Stimulated activated naive CD8-positive, alpha-beta T cell treated with anti-CD3 and anti-CD28 coated beads, Interleukin-15, Interleukin-2, amounts not matched to agents 100 ng/mL and 50 ng/mL, for 24 hours (primary cell): ENCODE data around the gene NGF.

Source experiments
- H3K27ac Mint-ChIP-seq: one replicate; pipeline ENCODE4 v1.8.0; 2021; ENCODE audit warnings: mild to moderate bottlenecking, mixed read lengths
- H3K27me3 Mint-ChIP-seq: one replicate; pipeline ENCODE4 v1.8.0; 2021; ENCODE audit warnings: mixed read lengths
- H3K36me3 Mint-ChIP-seq: one replicate; pipeline ENCODE4 v1.8.0; 2021; ENCODE audit warnings: low read depth, mixed read lengths
- H3K4me1 Mint-ChIP-seq: one replicate; pipeline ENCODE4 v1.8.0; 2021; ENCODE audit warnings: low read depth, mixed read lengths
- H3K4me3 Mint-ChIP-seq: one replicate; pipeline ENCODE4 v1.8.0; 2021; ENCODE audit warnings: mild to moderate bottlenecking, mixed read lengths
- H3K9me3 Mint-ChIP-seq: one replicate; pipeline ENCODE4 v1.8.0; 2021; ENCODE audit warnings: mixed read lengths

NGF gene

GRCh38 chr1:115286431-115287205 is 51.4 kb downstream of the NGF start:
- H3K4me1 Mint-ChIP-seq, result no peaks in the 10 kb centered on the region
- H3K4me3 Mint-ChIP-seq, result no peak overlapping the region
- H3K9me3 Mint-ChIP-seq, result no peaks in the 10 kb centered on the region
- H3K36me3 Mint-ChIP-seq, result no peaks in the 10 kb centered on the region
- H3K27ac Mint-ChIP-seq, result no peak overlapping the region
- peaks cover 14% of the 10 kb centered on the region for H3K27me3 Mint-ChIP-seq

DNA sequence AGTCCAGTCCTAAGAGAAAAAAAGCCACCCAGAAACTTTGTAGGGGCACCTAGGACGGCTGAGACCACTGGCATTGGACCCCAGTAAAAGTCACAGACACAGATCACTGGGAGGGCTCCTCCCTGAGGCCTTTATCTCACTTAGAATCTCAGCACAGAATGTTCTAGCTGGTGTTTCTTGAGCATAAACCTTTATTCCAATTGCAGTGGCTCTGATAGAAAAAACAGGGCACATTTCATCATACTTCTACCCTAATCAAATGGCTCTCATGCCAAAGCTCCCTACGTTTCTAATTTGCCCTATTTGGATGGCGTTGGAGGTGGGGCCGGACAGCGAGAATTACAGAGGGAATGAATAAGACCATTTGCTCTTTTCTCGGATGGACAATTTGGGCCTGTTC is 53.8 kb downstream of the NGF start:
- Mint-ChIP-seq H3K9me3 (no peaks in the 10 kb centered on the region), H3K36me3 (no peaks in the 10 kb centered on the region), H3K27me3 (peaks cover under 1% of the 10 kb centered on the region), H3K4me3 (no peak overlapping the region), H3K4me1 (no peaks in the 10 kb centered on the region), H3K27ac (no peak overlapping the region)

GRCh38 chr1:115283681-115284146 is 54.3 kb downstream of the NGF start:
- no peaks in the 10 kb centered on the region for H3K27me3 Mint-ChIP-seq
- H3K4me1 Mint-ChIP-seq, result no peaks in the 10 kb centered on the region
- no peak overlapping the region for H3K27ac Mint-ChIP-seq

DNA sequence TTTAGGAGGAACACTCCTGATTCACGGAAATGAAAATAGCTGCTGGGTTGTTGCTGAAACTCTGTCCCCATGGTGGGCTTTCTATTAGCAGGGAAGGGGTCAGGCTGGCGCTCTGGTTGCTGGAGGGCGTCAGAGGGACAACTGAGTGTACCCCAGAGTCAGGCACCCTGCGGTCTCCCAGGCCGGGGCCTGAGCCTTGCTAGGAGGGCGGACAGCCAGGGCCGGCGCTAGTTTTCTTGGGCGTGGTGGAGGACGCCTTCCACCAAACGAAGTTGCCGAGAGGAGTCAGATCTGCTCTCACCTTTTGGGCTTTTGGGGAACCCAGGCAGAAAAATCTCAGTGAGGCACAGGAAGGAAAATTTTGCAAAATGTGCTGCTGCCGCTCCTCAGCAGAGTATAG is 54.8 kb downstream of the NGF start:
- Mint-ChIP-seq H3K36me3 (no peaks in the 10 kb centered on the region), H3K9me3 (no peaks in the 10 kb centered on the region), H3K4me1 (no peaks in the 10 kb centered on the region), H3K27ac (no peak overlapping the region), H3K27me3 (no peaks in the 10 kb centered on the region), H3K4me3 (no peak overlapping the region)

More at GRCh38 chr1:115283681-115284146, 54.3 kb downstream of the NGF start:
- Mint-ChIP-seq H3K4me3 (no peak overlapping the region), H3K36me3 (no peaks in the 10 kb centered on the region), H3K9me3 (no peaks in the 10 kb centered on the region)

- no peaks in the 10 kb centered on the region for H3K36me3 Mint-ChIP-seq
Measured at GRCh38 chr1:115282807-115283208, 55.2 kb downstream of the NGF start.

GRCh38 chr1:115281143-115281542 is 56.9 kb downstream of the NGF start:
- H3K27me3 Mint-ChIP-seq, result peaks cover 3% of the 10 kb centered on the region
- H3K4me1 Mint-ChIP-seq, result peaks cover 8% of the 10 kb centered on the region
- no peak overlapping the region for H3K27ac Mint-ChIP-seq
- no peaks in the 10 kb centered on the region for H3K36me3 Mint-ChIP-seq
- H3K9me3 Mint-ChIP-seq, result no peaks in the 10 kb centered on the region
- H3K4me3 Mint-ChIP-seq, result no peak overlapping the region

More at GRCh38 chr1:115282807-115283208, 55.2 kb downstream of the NGF start:
- H3K9me3 Mint-ChIP-seq, result no peaks in the 10 kb centered on the region
- no peaks in the 10 kb centered on the region for H3K4me1 Mint-ChIP-seq
- H3K4me3 Mint-ChIP-seq, result no peak overlapping the region
- no peak overlapping the region for H3K27ac Mint-ChIP-seq
- no peaks in the 10 kb centered on the region for H3K27me3 Mint-ChIP-seq

DNA sequence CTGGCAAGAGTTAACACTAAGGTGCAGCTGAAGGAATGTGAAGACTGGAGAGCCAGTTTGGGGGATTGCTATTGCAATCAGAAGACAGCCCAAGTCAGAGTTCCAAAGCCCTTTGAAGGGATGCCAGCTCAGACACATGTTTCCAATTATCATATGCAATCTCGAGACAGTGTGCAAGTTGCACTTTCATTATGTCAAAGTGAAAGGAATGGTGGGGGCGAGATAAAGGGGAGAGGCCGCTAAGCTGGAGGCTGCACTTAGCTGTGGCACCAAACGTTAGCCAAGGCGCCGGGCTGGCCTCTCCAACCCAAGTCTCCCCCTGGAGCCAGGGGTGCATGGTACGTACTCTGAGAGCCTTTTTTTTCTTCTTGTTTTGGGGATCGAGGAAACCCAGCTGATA is 58.0 kb downstream of the NGF start:
- no peak overlapping the region for H3K27ac Mint-ChIP-seq

GRCh38 chr1:115278211-115278610 is 59.8 kb downstream of the NGF start:
- no peak overlapping the region for H3K27ac Mint-ChIP-seq
- peaks cover 10% of the 10 kb centered on the region for H3K27me3 Mint-ChIP-seq
- H3K36me3 Mint-ChIP-seq, result no peaks in the 10 kb centered on the region
- H3K4me3 Mint-ChIP-seq, result no peak overlapping the region
- H3K9me3 Mint-ChIP-seq, result peaks cover 3% of the 10 kb centered on the region
- peaks cover 8% of the 10 kb centered on the region for H3K4me1 Mint-ChIP-seq

More for the DNA sequence above, 58.0 kb downstream of the NGF start:
- Mint-ChIP-seq H3K9me3 (peaks cover 3% of the 10 kb centered on the region), H3K27me3 (peaks cover 3% of the 10 kb centered on the region), H3K4me3 (no peak overlapping the region), H3K36me3 (no peaks in the 10 kb centered on the region), H3K4me1 (peaks cover 8% of the 10 kb centered on the region)

- Mint-ChIP-seq H3K27ac (no peak overlapping the region), H3K4me1 (peaks cover 8% of the 10 kb centered on the region), H3K4me3 (no peak overlapping the region), H3K27me3 (peaks cover 12% of the 10 kb centered on the region), H3K9me3 (peaks cover 3% of the 10 kb centered on the region), H3K36me3 (no peaks in the 10 kb centered on the region)
Measured at GRCh38 chr1:115277276-115277675, 60.8 kb downstream of the NGF start.

DNA sequence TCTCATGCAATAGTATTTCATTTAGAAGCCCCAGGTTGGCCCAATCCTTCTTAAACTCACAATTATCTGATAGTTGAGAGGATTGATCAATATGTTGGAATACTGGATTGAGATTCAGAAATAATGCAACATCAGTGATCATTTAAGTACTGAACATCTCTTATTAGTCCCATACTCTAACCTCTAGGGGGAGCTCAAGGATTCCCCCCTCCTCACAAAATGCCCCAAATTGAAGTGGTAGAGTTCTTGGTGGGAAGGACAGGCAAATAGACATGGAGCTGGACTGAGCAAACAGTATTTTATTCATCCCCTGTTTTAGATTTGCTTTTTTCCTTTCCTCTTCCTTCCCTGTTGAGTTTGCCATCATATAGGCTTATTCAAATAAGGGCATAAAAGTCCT is 62.8 kb downstream of the NGF start:
- H3K4me3 Mint-ChIP-seq, result no peak overlapping the region

GRCh38 chr1:115274467-115274866 is 63.6 kb downstream of the NGF start:
- Mint-ChIP-seq H3K27ac (no peak overlapping the region), H3K27me3 (peaks cover 12% of the 10 kb centered on the region), H3K4me3 (no peak overlapping the region), H3K9me3 (peaks cover 3% of the 10 kb centered on the region), H3K36me3 (no peaks in the 10 kb centered on the region), H3K4me1 (peaks cover 8% of the 10 kb centered on the region)

More for the DNA sequence above, 62.8 kb downstream of the NGF start:
- Mint-ChIP-seq H3K9me3 (peaks cover 3% of the 10 kb centered on the region), H3K27me3 (peaks cover 12% of the 10 kb centered on the region), H3K36me3 (no peaks in the 10 kb centered on the region), H3K4me1 (peaks cover 8% of the 10 kb centered on the region), H3K27ac (no peak overlapping the region)

GRCh38 chr1:115266729-115267421 is 71.2 kb downstream of the NGF start:
- no peak overlapping the region for H3K4me3 Mint-ChIP-seq
- H3K4me1 Mint-ChIP-seq, result no peaks in the 10 kb centered on the region
- H3K36me3 Mint-ChIP-seq, result no peaks in the 10 kb centered on the region
- H3K27ac Mint-ChIP-seq, result no peak overlapping the region
- H3K27me3 Mint-ChIP-seq, result peaks cover 22% of the 10 kb centered on the region
- H3K9me3 Mint-ChIP-seq, result no peaks in the 10 kb centered on the region

GRCh38 chr1:115265099-115265498 is 73.0 kb downstream of the NGF start:
- H3K36me3 Mint-ChIP-seq, result no peaks in the 10 kb centered on the region
- peaks cover 28% of the 10 kb centered on the region for H3K27me3 Mint-ChIP-seq
- H3K4me1 Mint-ChIP-seq, result no peaks in the 10 kb centered on the region
- no peak overlapping the region for H3K4me3 Mint-ChIP-seq
- no peaks in the 10 kb centered on the region for H3K9me3 Mint-ChIP-seq
- H3K27ac Mint-ChIP-seq, result no peak overlapping the region

DNA sequence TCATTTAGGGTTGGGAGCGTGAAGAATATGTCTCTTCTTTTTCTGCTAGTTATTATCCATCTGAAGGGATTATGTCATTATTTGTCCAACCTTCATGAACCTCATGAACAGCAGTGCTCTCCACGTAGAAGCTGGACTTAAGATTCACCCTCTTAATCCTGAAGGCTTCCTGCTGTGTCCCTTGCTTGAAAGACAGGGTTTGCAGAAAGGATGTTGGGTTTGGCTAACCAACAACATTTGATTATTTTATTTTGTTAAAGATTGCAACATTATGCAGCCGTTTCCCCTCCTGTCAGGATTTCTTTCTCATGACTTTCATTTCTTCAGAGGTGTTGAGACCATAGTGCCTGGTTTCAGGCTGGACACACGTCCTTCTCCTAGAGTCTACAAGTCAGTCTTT is 75.2 kb downstream of the NGF start:
- H3K9me3 Mint-ChIP-seq, result peaks cover 9% of the 10 kb centered on the region
- H3K4me1 Mint-ChIP-seq, result no peaks in the 10 kb centered on the region
- H3K27me3 Mint-ChIP-seq, result peaks cover 17% of the 10 kb centered on the region
- H3K4me3 Mint-ChIP-seq, result no peak overlapping the region
- no peak overlapping the region for H3K27ac Mint-ChIP-seq
- no peaks in the 10 kb centered on the region for H3K36me3 Mint-ChIP-seq

GRCh38 chr1:115261496-115261895 is 76.6 kb downstream of the NGF start:
- Mint-ChIP-seq H3K27me3 (peaks cover 16% of the 10 kb centered on the region), H3K4me1 (no peaks in the 10 kb centered on the region), H3K4me3 (no peak overlapping the region), H3K27ac (no peak overlapping the region), H3K9me3 (peaks cover 12% of the 10 kb centered on the region), H3K36me3 (no peaks in the 10 kb centered on the region)
